Panc1 (cell line): Measurements from ENCODE around the gene ZNF831. TPM values are rescaled to one million over a fixed set of nuclear protein-coding genes. Genes with fewer than 3 reads are reported as not detected.

Experiments
- ATAC-seq: fragments of 200-7000 bp; cut with Tn5 transposase; 2 replicates; pipeline ENCODE4 v1.9.1; 2020; ENCODE audit warnings: mild to moderate bottlenecking, moderate library complexity
- BruUV-seq: library from RNA; stranded (reverse); fragments of 400-500 nt; replicated peaks from 2 replicates; lab custom pipeline; 2021; lab: Mats Ljungman, UMichigan
- CTCF ChIA-PET: fragments of 300-600 bp; sonication (Branson Sonifier 250); formaldehyde crosslinking; loops from one replicate; lab custom pipeline; 2022; ENCODE audit warnings: antibody characterized with exemption; lab: Charles Lee
- POLR2A ChIA-PET: fragments of 300-600 bp; sonication (Branson Sonifier 250); formaldehyde crosslinking; loops from one replicate; lab custom pipeline; 2022; ENCODE audit warnings: antibody characterized with exemption; lab: Charles Lee
- DNase-seq: peaks from one replicate; pipeline ENCODE4 v3.0.0-alpha.2; 2010; ENCODE audit warnings: low read depth, low spot score
- H3K27ac ChIP-seq: 2 replicates; pipeline ENCODE4 v1.5.1; 2011; ENCODE audit warnings: mild to moderate bottlenecking, low read length, inconsistent platforms
- H3K27me3 ChIP-seq: fragments of 200-500 bp; sonication (Bioruptor generic); 2 replicates; pipeline ENCODE4 v1.6.0; 2014; ENCODE audit warnings: low read length, inconsistent platforms; ENCODE audit not compliant: control insufficient read depth, insufficient read depth
- H3K36me3 ChIP-seq: fragments of 200-500 bp; sonication (Bioruptor generic); 2 replicates; pipeline ENCODE4 v1.5.1; 2014; ENCODE audit warnings: inconsistent platforms, mild to moderate bottlenecking, low read length, moderate library complexity; ENCODE audit not compliant: control insufficient read depth, insufficient read depth
- H3K4me1 ChIP-seq: 2 replicates; pipeline ENCODE4 v1.5.1; 2011; ENCODE audit warnings: inconsistent platforms, mild to moderate bottlenecking, low read length, moderate library complexity; ENCODE audit not compliant: control insufficient read depth, insufficient read depth
- H3K4me3 ChIP-seq, 2 experiments: 2 replicates each; pipeline ENCODE4 v1.5.1; 2011 to 2012; ENCODE audit warnings: low read depth in 2 of 2, low read length in 2 of 2, mild to moderate bottlenecking in 2 of 2, inconsistent platforms in 1 of 2, moderate library complexity in 1 of 2
- H3K9me3 ChIP-seq: fragments of 200-500 bp; sonication (Bioruptor generic); 2 replicates; pipeline ENCODE4 v1.5.1; 2014; ENCODE audit warnings: low read depth, mild to moderate bottlenecking, inconsistent platforms, low read length, moderate library complexity; ENCODE audit not compliant: control insufficient read depth, insufficient read depth
- POLR2AphosphoS5 ChIP-seq: IDR thresholded peaks from 2 replicates; pipeline ENCODE4 v1.6.1; 2012; ENCODE audit warnings: mild to moderate bottlenecking, low read depth, low read length, moderate library complexity
- REST ChIP-seq, 2 experiments: IDR thresholded peaks; 2 replicates each; pipeline ENCODE4 v1.6.1; 2011 to 2012; ENCODE audit warnings: low read depth in 2 of 2, control low read depth in 1 of 2, low read length in 1 of 2, mild to moderate bottlenecking in 1 of 2, moderate library complexity in 1 of 2; ENCODE audit not compliant: insufficient read depth in 1 of 2
- SIN3A ChIP-seq: IDR thresholded peaks from 2 replicates; pipeline ENCODE4 v1.6.1; 2012; ENCODE audit warnings: low read depth, mild to moderate bottlenecking, low read length, moderate library complexity, borderline replicate concordance; ENCODE audit not compliant: insufficient read depth
- TCF7L2 ChIP-seq: IDR thresholded peaks from 2 replicates; pipeline ENCODE4 v1.6.1; 2011; ENCODE audit warnings: mild to moderate bottlenecking, low read depth, low read length, inconsistent platforms
- in situ Hi-C: cut with HindIII; loops from 2 replicates; pipeline ENCODE4 v1.10.0; 2016; ENCODE audit warnings: low sequenced_read_pairs, low pct_unique_long_range_greater_than_20kb
- intact Hi-C: fragments of 100-400 bp; cut with micrococcal nuclease; formaldehyde crosslinking; loops from one replicate; pipeline ENCODE4 v1.10.0; 2022; ENCODE audit not compliant: unreplicated experiment
- total RNA-seq: library from RNA; stranded (reverse); gene quantifications from one replicate; pipeline ENCODE4 v1.2.1, GENCODE V29; 2021; ENCODE audit not compliant: unreplicated experiment
- TF ChIP-seq, protein P1 (sequence below): fragments of 450-650 bp; IDR thresholded peaks from 2 replicates; pipeline ENCODE4 v1.5.1; 2017; ENCODE audit warnings: mild to moderate bottlenecking

ZNF831 gene
- total RNA-seq, 1 experiment from 2014 or later: 0.03 TPM

GRCh38 chr20:59204165-59204894 is 40.7 kb downstream of the ZNF831 start:
- BruUV-seq: no TSS peak
- Histone ChIP-seq H3K4me3 (no peak overlapping the region), H3K27me3 (peaks cover 32% of the 10 kb centered on the region), H3K36me3 (0 out of 2 replicates have a peak, but pooled peaks cover 2% of the 10 kb centered on the region), H3K4me1 (no peaks in the 10 kb centered on the region), H3K27ac (no peak overlapping the region), H3K9me3 (no peaks in the 10 kb centered on the region)
- DNase-seq: no peak
- intact Hi-C loops (no loop called here), in situ Hi-C loops (no loop called here)
- ChIA-PET CTCF (no interaction called here), POLR2A (no interaction called here)
- TF ChIP-seq, protein P1, sequence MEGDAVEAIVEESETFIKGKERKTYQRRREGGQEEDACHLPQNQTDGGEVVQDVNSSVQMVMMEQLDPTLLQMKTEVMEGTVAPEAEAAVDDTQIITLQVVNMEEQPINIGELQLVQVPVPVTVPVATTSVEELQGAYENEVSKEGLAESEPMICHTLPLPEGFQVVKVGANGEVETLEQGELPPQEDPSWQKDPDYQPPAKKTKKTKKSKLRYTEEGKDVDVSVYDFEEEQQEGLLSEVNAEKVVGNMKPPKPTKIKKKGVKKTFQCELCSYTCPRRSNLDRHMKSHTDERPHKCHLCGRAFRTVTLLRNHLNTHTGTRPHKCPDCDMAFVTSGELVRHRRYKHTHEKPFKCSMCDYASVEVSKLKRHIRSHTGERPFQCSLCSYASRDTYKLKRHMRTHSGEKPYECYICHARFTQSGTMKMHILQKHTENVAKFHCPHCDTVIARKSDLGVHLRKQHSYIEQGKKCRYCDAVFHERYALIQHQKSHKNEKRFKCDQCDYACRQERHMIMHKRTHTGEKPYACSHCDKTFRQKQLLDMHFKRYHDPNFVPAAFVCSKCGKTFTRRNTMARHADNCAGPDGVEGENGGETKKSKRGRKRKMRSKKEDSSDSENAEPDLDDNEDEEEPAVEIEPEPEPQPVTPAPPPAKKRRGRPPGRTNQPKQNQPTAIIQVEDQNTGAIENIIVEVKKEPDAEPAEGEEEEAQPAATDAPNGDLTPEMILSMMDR: no peak
- no peak for TF ChIP-seq REST (IDR thresholded peaks at IDR 0.05; ENCODE audit: insufficient read depth in 1 of 2, low read depth in 2 of 2, low read length in 1 of 2)
- no peak for TF ChIP-seq TCF7L2
- no peak for TF ChIP-seq POLR2AphosphoS5
- no peak for ATAC-seq

DNA sequence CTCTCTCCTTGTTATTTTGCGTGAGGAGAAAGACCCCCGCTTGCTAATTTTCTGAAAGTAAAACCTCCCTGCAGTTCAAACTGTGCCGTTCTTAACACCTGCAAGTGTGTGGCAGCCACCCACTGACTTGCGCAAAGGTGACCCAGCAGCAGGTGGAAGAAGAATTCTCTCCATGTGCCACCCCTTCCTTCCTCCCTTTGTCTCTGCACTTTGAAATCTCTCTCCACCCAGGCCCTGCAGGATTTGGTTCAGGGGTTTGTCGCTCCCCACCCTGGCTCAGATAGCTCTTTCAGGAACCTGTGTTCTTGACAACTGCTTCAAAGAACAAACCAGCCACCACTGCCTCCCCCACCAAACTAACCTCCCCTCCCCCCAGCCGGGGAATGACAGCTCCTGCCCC is 41.4 kb downstream of the ZNF831 start:
- no peak for DNase-seq
- Histone ChIP-seq H3K9me3 (no peaks in the 10 kb centered on the region), H3K36me3 (0 out of 2 replicates have a peak, but pooled peaks cover 2% of the 10 kb centered on the region), H3K4me1 (no peaks in the 10 kb centered on the region), H3K27ac (no peak overlapping the region), H3K4me3 (no peak overlapping the region), H3K27me3 (peaks cover 29% of the 10 kb centered on the region)
- in situ Hi-C loops: no loop called here
- BruUV-seq: no TSS peak
- TF ChIP-seq REST (IDR thresholded peaks at IDR 0.05; ENCODE audit: insufficient read depth in 1 of 2, low read depth in 2 of 2, low read length in 1 of 2) (no peak), TCF7L2 (no peak), SIN3A (no peak), POLR2AphosphoS5 (no peak)
- TF ChIP-seq, protein P1: no peak
- intact Hi-C loops: no loop called here
- CTCF ChIA-PET: no interaction called here
- no peak for ATAC-seq
- POLR2A ChIA-PET: no interaction called here
